Kidney (tissue), 22 donors: ENCODE results near the gene CLN6. TPM values are rescaled to one million over a fixed set of nuclear protein-coding genes. Genes with fewer than 3 reads are reported as not detected.

ENCODE experiments used
- DNase-seq, 5 donors: peaks; one replicate each; pipeline ENCODE4 v3.0.0-alpha.2; 2013 to 2020
- FAIRE-seq: peaks from 2 replicates; lab custom pipeline; 2012; peaks lifted over from hg19 to GRCh38; lab: Jason Lieb, UNC
- H3K27ac ChIP-seq, 2 donors: one replicate each; pipeline ENCODE4 v1.7.0; 2013; ENCODE audit warnings: low read depth in 2 of 2, low read length in 2 of 2, inconsistent platforms in 1 of 2
- H3K27me3 ChIP-seq: one replicate; pipeline ENCODE4 v1.7.1; 2013; ENCODE audit warnings: low read length, inconsistent platforms; ENCODE audit not compliant: control insufficient read depth, insufficient read depth
- H3K36me3 ChIP-seq, 3 donors: one replicate each; pipeline versions ENCODE4 v1.7.0 to v1.7.1; 2013; ENCODE audit warnings: low read length in 3 of 3, control low read depth in 1 of 3, inconsistent platforms in 1 of 3; ENCODE audit not compliant: insufficient read depth in 3 of 3, control insufficient read depth in 2 of 3
- H3K4me1 ChIP-seq, 3 donors: one replicate each; pipeline versions ENCODE4 v1.7.0 to v1.7.1; 2013; ENCODE audit warnings: low read length in 3 of 3, inconsistent platforms in 1 of 3, low read depth in 1 of 3; ENCODE audit not compliant: control insufficient read depth in 2 of 3, insufficient read depth in 2 of 3
- H3K4me3 ChIP-seq, 3 donors: one replicate each; pipeline versions ENCODE4 v1.7.0 to v1.8.1; 2013; ENCODE audit warnings: low read length in 3 of 3, control low read depth in 1 of 3, inconsistent platforms in 1 of 3
- H3K9ac ChIP-seq, 3 donors: one replicate each; pipeline versions ENCODE4 v1.7.0 to v1.7.1; 2013; ENCODE audit warnings: low read length in 3 of 3, control low read depth in 1 of 3, inconsistent platforms in 1 of 3
- H3K9me3 ChIP-seq, 3 donors: one replicate each; pipeline versions ENCODE4 v1.7.0 to v1.7.1; 2013; ENCODE audit warnings: low read length in 3 of 3, control low read depth in 1 of 3, inconsistent platforms in 1 of 3; ENCODE audit not compliant: control insufficient read depth in 2 of 3, insufficient read depth in 1 of 3
- CTCF ChIP-seq: IDR thresholded peaks from 3 replicates; pipeline ENCODE4 v1.5.1; 2012; ENCODE audit warnings: mild to moderate bottlenecking, moderate library complexity, borderline replicate concordance; ENCODE audit not compliant: insufficient read depth; ENCODE audit errors: extremely low read depth
- intact Hi-C: fragments of 100-400 bp; cut with DNase I; formaldehyde crosslinking; loops from one replicate; pipeline ENCODE4 v1.11.1; 2022
- long read RNA-seq, 10 donors: library from polyadenylated mRNA in 1 of 10; unstranded in 1 of 10; transcript quantifications; one replicate each; pipeline ENCODE4 v2.0.0 and lab custom pipeline, GENCODE V29; 2021 to 2026
- polyA plus RNA-seq: library from polyadenylated mRNA; stranded (reverse); fragments of 350-450 nt; fragmentation: Illumina TruSeq; extraction: RNeasy Lipid Tissue Mini Kit (QIAGEN cat#74804); gene quantifications from one replicate; pipeline ENCODE4 v1.2.3, GENCODE V29; 2014; ENCODE audit warnings: low read depth, low replicate concordance; ENCODE audit not compliant: insufficient read depth
- total RNA-seq: library from RNA; stranded (reverse); fragmentation: NEBNext Ultra II Directional; extraction: Animal tissue kit (Norgen Biotek cat#: 25700); gene quantifications from one replicate; pipeline ENCODE4 v1.2.1, GENCODE V29; 2021
- donor health status: control.
- donor health status: control.
- donor health status: control.
- donor health status: control.
- donor health status: control.
- donor health status: DM: yes; HTN: yes; CAD: no.
- donor health status: Normal renal cell carcinoma (clear cell type).

The CLN6 gene
- total RNA-seq (36.6 TPM), polyA plus RNA-seq (30.8 TPM)
- long read RNA-seq, donor 1, transcript CLN6-201 (7 exons, 2,243 nt) = major isoform, 15 of 22 reads
- long read RNA-seq, donor 1, partial matches to known transcripts = 0 of 22 reads
- long read RNA-seq, donor 1, other reads (novel, unspliced or antisense) = 0 of 22 reads
- long read RNA-seq, donor 2, transcript CLN6-201 (7 exons, 2,243 nt) = major isoform, 5 of 8 reads
- long read RNA-seq, donor 2, partial matches to known transcripts = 0 of 8 reads
- long read RNA-seq, donor 2, other reads (novel, unspliced or antisense) = 0 of 8 reads
- long read RNA-seq, donor 3, transcript CLN6-201 (7 exons, 2,243 nt) = major isoform, 5 of 11 reads
- long read RNA-seq, donor 3, partial matches to known transcripts = 0 of 11 reads
- long read RNA-seq, donor 3, other reads (novel, unspliced or antisense) = 0 of 11 reads
- long read RNA-seq, donor 4, transcript CLN6-212 (3 exons, 894 nt) = minor isoform, 6 of 15 reads
- long read RNA-seq, donor 4, transcript CLN6-201 (7 exons, 2,243 nt) = major isoform, 8 of 15 reads
- long read RNA-seq, donor 4, partial matches to known transcripts = 0 of 15 reads
- long read RNA-seq, donor 4, other reads (novel, unspliced or antisense) = 0 of 15 reads
- long read RNA-seq, donor 5 = 0 reads
- long read RNA-seq, donor 6, transcript CLN6-201 (7 exons, 2,243 nt) = major isoform, 6 of 12 reads
- long read RNA-seq, donor 6, transcript CLN6-212 (3 exons, 894 nt) = minor isoform, 5 of 12 reads
- long read RNA-seq, donor 6, partial matches to known transcripts = 0 of 12 reads
- long read RNA-seq, donor 6, other reads (novel, unspliced or antisense) = 0 of 12 reads
- long read RNA-seq, donor 7, transcript CLN6-201 (7 exons, 2,243 nt) = major isoform, 13 of 22 reads
- long read RNA-seq, donor 7, partial matches to known transcripts = 2 of 22 reads
- long read RNA-seq, donor 7, other reads (novel, unspliced or antisense) = 2 of 22 reads
- long read RNA-seq, donor 8, transcript CLN6-212 (3 exons, 894 nt) = major isoform, 5 of 10 reads
- long read RNA-seq, donor 8, partial matches to known transcripts = 0 of 10 reads
- long read RNA-seq, donor 8, other reads (novel, unspliced or antisense) = 0 of 10 reads
- long read RNA-seq, donor 9, transcript CLN6-201 (7 exons, 2,243 nt) = major isoform, 5 of 5 reads
- long read RNA-seq, donor 9, partial matches to known transcripts = 0 of 5 reads
- long read RNA-seq, donor 9, other reads (novel, unspliced or antisense) = 0 of 5 reads
- long read RNA-seq, donor 10, transcript CLN6-212 (3 exons, 894 nt) = minor isoform, 5 of 14 reads
- long read RNA-seq, donor 10, transcript CLN6-201 (7 exons, 2,243 nt) = major isoform, 8 of 14 reads
- long read RNA-seq, donor 10, partial matches to known transcripts = 0 of 14 reads
- long read RNA-seq, donor 10, other reads (novel, unspliced or antisense) = 0 of 14 reads

GRCh38 chr15:68229386-68230156, at the start of gene CLN6:
CLN6 (minus strand) TSS chr15:68229728; CDS start chr15:68229584, 144 bp downstream.
- peak within 1 kb of the TSS; percentile 43 to 76 (median 66) for H3K9ac ChIP-seq
- H3K27ac ChIP-seq = peak within 1 kb of the TSS; percentile 78 to 87
- no peaks in the 10 kb centered on the region for H3K27me3 ChIP-seq
- H3K36me3 ChIP-seq = no peaks in the 10 kb centered on the region
- peak within 1 kb of the TSS; percentile 54 to 82 (median 63) for H3K4me3 ChIP-seq
- no peaks in the 10 kb centered on the region for H3K9me3 ChIP-seq
- peaks cover 0 to 17% (median 15%) of the 10 kb centered on the region in 3 donors for H3K4me1 ChIP-seq
- TF ChIP-seq CTCF = no peak
- DNase-seq (peak; percentile 86 to 94 (median 92)), FAIRE-seq (no peak)
- intact Hi-C loops = no loop called here

GRCh38 chr15:68278595-68279405, 49.3 kb upstream of the CLN6 start:
- H3K4me1 ChIP-seq = peaks cover 7 to 24% (median 22%) of the 10 kb centered on the region in 3 donors
- peak in 3 of 5 donors; percentile 54 to 76 (median 75) for DNase-seq
- no peaks in the 10 kb centered on the region for H3K36me3 ChIP-seq
- no peak for FAIRE-seq
- H3K4me3 ChIP-seq = peak overlapping the region; percentile 95 to 97 (median 95)
- peak overlapping the region; percentile 94 to 97 for H3K27ac ChIP-seq
- no peaks in the 10 kb centered on the region for H3K9me3 ChIP-seq
- intact Hi-C loops = no loop called here
- H3K9ac ChIP-seq = peak overlapping the region; percentile 89 to 97 (median 91)
- TF ChIP-seq CTCF = no peak
- no peaks in the 10 kb centered on the region for H3K27me3 ChIP-seq
